NB4 (cell line): ENCODE results near the gene CCNI2.

Source experiments
- DNase-seq: peaks from one replicate; pipeline ENCODE4 v3.0.0; 2010; ENCODE audit warnings: low read depth
- H3K4me3 ChIP-seq: one replicate; pipeline ENCODE4 v1.5.1; 2011; ENCODE audit warnings: mild to moderate bottlenecking, low read depth, low read length, moderate library complexity
- CTCF ChIP-seq: IDR thresholded peaks from one replicate; pipeline ENCODE4 v1.5.1; 2012; ENCODE audit warnings: low read depth, low read length
- MAX ChIP-seq: IDR thresholded peaks from 2 replicates; pipeline ENCODE4 v1.6.1; 2011; ENCODE audit warnings: low read depth, low read length
- MYC ChIP-seq: IDR thresholded peaks from 2 replicates; pipeline ENCODE4 v1.6.1; 2011; ENCODE audit warnings: low read depth, low read length
- POLR2A ChIP-seq: IDR thresholded peaks from 2 replicates; pipeline ENCODE4 v1.6.1; 2011; ENCODE audit warnings: mild to moderate bottlenecking; ENCODE audit not compliant: insufficient read length; ENCODE audit errors: extremely low read depth

Gene CCNI2

DNA sequence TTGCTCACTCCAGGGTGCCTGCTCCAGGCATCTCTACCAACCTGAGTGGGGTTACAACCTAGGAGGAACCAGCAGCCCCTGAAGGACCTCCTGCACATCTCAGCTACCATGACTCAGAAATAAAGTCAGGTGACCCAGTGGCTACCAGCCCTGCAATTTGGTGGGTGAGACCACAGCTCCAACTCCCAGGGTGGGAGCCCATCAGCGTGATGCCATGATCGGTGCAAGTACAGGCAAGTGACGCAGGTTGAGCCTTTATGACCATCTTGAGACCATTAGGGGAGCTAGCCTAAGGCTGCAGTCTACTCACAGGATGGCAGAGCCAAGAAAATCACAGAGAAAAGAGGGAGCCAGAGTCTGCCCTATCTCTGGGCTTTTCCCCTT is 21.3 kb downstream of the CCNI2 start:
- no peak for TF ChIP-seq CTCF
- TF ChIP-seq POLR2A = no peak
- TF ChIP-seq MYC = no peak
- no peak for TF ChIP-seq MAX
- no peak overlapping the region for H3K4me3 ChIP-seq
- DNase-seq = no peak

DNA sequence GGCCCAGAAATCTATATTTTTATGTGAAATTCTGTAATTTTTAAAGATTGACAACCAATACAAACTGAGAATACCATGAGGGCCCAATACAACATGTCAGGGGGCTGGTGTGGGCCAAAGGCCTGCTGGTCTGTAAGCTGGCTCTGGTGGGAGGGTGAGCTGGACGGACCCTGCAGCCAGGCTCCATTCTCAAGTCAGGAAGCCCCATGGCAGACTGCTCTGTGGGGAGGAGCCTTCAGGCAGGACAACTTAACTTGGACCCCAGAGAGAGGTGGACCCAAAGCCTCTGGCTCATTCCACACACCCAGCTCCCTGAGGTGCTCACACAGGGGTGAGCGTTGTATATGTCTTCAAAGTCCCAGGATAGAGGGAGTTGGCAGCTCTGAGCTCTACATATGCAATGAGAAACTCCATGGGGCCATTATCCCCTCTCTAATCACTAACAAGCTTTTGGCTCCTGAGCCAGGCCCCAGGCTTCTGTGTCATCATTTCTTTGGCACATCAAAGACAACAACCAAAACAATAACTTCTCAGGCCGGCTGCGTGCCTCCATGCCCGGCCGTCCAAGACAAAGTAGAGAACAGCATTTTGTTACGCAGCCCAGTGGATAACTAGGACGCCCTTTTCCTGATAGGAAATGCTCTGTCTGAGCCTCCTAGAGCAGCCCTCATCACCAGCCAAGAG is 23.4 kb downstream of the CCNI2 start:
- TF ChIP-seq CTCF (no peak), MYC (no peak), MAX (no peak), POLR2A (no peak)
- no peak overlapping the region for H3K4me3 ChIP-seq
- no peak for DNase-seq

DNA sequence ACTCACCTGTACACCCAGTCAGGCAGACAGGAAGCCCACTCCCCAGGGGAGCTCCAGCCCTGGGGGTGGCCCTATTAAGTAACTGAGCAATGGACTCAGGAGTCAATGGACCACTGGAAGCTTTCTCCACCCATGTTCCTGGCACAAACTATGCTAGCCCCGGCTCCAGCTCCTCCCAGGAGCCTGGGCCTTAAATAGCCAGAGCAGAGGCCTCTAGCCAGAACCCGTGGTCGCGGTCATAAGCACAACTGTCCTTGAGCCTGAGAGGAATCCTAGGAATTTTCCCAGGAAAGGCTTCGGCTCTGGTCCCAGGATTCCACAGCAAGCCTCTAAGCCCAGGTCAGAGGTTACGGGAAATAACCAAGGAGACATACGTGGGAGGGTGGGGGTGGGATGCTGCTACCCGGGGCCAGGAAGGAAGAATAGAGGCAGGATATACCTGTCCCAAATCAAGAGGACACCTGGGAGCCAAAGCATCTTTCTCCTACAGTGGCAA is 24.3 kb downstream of the CCNI2 start:
- no peak overlapping the region for H3K4me3 ChIP-seq
- DNase-seq = no peak
- TF ChIP-seq POLR2A = no peak
- TF ChIP-seq MYC = no peak
- TF ChIP-seq CTCF = no peak
- no peak for TF ChIP-seq MAX

DNA sequence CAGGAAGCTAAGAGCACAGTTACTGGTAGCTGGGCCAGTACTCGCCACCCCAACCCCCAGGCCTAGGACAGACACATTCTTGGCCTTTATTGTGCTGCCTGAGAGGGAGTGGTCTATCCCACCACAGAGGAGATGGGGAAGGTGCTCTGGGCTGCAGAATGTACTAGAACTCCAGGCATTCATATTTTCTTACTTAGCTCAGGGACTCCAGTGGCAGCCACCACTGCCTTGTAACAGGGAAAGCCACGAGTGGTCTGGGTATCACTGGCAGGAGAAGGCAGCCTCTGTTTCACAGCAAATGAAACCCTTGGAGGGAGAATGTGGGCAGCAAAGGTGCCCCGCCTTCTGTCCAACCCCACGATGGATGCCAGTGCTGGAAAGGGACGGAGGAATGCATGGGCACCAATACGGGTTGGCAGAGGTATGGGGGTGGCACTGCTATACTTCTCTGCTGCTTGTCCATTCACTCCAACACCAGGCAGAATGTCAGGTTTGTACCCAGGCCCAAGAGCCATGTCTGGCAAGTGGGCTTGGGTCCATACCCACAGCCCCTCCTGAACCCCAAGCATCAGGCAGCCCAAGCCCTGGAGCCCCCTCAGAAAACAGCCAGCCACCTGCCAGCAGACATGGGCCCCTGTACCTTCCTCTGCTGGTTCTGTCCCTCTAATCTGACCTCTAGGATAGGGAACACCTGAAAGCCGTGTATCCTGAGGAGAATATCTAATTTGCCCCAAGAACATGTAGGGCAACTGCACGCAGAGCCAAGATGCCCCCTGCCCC is 25.3 kb downstream of the CCNI2 start:
- TF ChIP-seq MYC (no peak), MAX (no peak), CTCF (no peak), POLR2A (no peak)
- no peak overlapping the region for H3K4me3 ChIP-seq
- DNase-seq = no peak

DNA sequence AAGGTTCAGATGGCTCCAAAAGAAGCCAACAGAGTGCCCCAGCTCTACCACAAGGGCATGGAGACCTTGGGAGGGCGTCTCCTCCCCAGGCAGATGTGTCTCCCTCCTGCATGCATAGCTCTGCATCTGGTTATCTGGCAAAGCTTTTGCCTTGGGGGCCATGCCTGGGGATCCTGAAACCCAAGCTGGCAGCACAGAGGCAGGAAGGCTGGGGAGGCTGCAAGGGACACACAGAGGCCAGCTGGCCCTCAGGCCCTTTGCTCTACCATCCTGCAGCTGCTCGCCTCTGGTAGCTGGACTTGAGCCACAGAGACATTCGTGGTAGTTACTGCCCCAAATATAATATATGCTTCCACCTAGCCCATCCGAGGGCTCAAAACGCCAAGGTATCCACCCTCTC is 25.9 kb downstream of the CCNI2 start:
- H3K4me3 ChIP-seq = no peak overlapping the region
- no peak for TF ChIP-seq POLR2A
- TF ChIP-seq CTCF = no peak
- DNase-seq = no peak
